NCI-H1417 treated with DMSO at 0.1 percent for 48 hours (cell line): ENCODE data around the gene UNC93A.
"Not testable (repeated sequence)": the region's sequence is repeated elsewhere in the genome, so short reads cannot be mapped to it uniquely, and the experiment has no call there.

ENCODE experiments used
- DNase-seq: peaks from one replicate; lab custom pipeline; 2025; lab: John Stamatoyannopoulos, UW

The UNC93A gene

DNA sequence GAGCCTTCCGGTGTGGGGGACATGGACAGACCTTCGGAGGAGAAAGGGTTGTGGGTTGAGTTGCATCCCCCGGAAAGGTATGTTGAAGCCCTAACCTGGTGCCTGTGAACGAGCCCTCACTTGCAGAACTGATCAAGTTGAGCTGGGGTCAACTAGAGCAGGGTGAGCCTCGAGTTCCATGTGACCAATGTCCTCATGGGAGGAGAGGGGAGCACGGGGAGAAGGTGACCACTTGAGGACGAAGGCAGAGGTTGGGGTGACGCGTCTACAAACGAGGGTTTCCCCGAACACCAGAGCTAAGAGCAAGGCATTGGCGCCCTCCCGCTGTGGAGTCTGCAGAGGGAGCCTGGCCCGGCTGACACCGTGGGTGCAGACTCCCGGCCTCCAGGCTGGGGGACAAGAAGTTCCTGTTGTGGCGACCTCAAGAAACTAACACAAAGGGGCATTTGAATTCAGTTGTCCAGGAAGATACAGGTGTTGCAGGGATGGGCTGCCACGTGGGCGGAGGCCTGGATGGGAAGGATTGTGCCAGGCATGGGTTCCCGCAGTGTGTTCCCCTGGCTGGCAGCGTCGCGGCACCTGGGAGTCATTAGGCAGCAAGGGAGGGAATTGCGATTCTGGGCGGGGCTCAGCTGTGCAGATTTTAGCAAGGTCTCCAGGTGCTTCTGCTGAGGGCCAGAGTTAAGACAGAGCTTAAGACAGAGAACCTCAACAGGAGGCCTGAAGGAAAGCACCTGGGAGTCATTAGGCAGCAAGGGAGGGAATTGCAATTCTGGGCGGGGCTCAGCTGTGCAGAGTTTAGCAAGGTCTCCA is 20.4 kb upstream of the UNC93A start:
- DNase-seq, result no peak

DNA sequence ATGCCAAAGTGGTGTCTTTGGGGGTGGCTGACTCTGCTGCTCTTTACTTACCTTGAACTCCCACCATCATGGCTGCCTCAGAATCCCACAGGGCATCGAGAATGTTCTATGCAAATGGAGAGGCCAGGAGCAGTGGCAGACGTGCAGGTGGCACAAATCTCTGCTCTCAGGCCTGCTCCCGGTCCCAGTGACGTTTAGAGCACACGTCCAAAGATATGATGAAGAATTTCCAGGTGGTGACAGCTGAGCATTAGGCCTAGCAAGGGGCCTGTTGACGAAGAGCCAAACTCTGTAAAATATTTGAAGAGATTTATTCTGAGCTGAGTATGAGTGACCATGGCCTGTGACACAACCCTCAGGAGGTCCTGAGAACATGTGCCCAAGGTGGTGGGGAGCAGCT is 19.0 kb upstream of the UNC93A start:
- DNase-seq, result no peak

DNA sequence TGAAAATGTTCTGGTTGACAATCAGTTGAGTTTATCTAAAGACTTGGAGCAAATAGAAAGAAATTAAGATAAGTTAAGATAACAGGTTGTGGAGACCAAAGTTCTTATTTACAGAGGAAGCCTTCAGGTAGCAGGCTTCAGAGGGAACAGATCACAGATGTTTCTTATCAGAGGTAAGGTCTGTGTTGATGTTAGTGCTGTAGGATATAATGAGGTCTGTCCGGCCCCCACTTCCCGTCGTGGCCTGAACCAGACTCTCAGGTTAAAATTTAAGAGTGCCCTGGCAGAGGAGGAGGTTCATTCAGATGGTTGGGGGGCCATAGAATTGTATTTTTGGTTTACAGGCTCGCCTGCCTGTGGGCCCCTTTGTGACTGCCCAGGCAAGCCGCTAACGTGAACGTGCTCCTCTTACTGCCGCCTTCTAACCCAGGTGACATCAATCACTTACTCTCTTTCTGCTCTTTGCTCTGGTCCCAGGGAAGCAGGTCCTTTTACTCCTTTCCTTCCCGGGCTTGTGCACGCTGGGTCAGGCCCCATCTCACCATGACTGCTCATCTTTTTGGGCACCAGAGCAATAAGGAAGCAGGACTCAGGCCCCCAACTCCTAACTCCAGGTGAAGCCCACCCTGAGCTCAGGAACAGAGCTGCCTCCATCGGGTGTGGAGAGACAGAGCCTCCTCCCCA is 18.3 kb upstream of the UNC93A start:
- DNase-seq, result no peak

DNA sequence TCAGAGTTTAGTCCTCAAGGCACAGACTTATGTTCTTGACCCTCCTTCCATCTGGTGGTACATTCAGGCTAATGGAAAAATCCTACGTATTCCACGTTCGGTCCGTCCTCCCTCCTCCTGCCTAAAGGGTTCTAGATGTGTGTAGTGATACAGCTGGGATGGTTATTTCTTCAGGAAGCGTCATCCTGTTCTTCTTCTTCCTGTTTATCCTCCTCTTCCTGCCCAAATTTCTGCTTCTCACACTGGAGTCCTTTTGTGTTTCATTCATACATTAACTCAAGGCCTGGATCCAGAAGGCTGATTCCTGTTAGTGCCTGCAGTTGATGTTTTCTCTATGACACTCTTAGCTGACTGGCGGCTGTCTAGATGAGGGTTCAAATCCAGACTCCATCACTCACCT is 16.8 kb upstream of the UNC93A start:
- DNase-seq, result no peak

DNA sequence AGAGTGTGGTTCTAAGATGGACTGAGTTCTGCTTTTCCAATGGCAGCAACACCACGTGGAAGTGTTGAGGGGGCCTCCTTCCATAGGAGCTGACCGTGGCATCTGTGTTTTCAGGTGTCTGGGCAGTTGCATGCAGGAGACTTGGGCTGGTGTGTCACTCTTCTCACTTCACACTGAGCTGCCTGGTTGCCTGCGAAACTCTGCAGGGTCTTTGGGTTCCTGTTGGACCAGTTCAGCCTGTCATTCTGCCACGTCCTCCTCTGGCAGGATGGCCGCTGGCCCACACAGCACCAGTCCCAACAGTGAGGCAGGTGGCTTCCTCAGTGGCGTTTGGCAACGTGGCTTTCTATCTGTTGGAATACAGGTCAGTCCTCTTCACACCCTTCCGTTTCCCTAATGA is 16.1 kb upstream of the UNC93A start:
- DNase-seq, result no peak

DNA sequence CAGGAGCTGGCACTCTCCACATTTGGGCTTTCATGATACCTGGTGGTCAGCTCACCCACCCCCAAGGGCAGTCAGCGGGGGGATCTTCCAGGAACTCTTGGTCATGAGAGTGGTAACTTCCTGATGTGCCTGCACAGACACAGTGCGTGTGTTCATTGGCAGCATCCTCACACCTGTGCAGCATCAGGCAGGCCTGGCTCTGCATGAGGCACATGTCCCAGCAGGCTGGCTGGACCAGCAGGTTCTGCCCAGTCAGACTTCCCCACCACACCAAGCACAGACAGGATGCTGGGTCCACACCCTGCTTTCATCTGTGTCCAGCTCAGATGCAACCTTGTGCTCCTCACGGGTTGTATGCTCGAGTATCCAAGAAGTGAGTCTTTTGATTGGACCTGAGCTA is 15.7 kb upstream of the UNC93A start:
- no peak for DNase-seq

DNA sequence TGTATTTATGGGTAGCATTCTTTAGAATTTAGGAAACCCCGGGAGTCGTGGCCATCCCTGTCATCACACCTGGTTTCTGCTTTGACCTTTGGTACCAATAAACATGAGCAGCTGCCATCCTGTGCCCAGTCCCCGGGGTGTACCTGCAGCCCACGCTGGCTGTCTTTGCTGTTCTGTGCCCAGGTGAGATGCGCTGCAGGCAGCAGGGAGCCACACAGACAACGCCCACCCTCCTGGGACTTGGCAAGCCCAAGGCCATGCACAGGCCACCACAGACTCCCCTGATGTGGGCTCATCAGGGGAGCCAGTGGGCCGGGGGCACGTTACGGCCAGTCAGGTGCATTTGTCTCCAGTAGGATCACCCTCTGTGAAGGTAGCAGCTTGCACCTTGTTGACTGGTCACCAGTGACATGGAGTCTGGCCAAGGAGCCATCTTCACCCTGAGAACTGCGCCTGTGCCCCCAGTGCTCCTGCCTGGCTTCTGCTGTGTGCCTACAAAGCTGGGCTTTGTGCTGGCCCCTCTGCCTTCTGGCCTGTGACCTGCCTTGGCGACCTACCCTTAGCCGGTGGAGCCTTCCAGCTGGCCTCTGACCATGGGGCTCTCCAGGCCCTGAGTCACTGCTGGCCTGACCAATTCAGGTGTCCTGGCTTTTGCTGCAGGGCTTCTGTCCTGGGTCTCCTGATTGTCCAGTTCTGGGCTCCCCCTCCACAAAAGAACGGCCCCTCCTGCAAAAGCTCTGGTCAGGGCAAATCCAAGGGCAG is 14.2 kb upstream of the UNC93A start:
- no peak for DNase-seq

DNA sequence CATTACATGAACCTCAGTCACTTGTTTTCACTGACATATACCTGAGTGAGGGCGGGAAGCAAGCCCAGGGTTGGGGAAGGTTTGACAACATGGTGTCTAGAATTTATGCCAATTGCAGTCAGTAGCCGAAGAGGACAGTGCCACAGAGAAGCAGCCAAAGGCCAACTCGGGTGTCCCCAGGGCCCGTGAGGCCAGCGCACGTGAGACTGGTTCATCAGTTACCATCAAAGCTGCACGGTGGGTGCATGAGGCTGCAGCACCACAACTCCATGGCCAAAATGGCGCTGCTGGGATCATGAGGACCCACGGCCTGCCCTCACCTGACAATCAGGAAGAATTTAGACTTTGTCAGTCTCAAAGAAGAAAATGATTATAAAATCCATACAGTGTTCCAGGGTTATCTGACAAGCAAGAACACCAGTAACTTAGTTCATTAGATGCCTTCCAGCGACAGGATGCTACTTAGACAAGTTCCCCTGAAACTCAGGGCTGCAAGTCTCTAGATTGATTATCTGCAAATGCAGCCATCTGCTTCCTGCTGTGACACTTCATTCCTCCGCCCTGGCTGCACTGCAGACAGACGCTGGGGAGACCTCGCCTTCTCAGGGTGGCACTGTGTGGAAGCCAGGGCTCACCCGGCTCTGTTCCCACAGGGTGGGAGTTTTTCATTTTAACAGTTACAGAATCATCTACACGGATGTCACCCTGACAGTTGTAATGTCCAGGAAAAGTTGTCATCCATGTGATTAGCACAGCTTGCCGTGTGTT is 12.8 kb upstream of the UNC93A start:
- DNase-seq, result not testable (repeated sequence)

DNA sequence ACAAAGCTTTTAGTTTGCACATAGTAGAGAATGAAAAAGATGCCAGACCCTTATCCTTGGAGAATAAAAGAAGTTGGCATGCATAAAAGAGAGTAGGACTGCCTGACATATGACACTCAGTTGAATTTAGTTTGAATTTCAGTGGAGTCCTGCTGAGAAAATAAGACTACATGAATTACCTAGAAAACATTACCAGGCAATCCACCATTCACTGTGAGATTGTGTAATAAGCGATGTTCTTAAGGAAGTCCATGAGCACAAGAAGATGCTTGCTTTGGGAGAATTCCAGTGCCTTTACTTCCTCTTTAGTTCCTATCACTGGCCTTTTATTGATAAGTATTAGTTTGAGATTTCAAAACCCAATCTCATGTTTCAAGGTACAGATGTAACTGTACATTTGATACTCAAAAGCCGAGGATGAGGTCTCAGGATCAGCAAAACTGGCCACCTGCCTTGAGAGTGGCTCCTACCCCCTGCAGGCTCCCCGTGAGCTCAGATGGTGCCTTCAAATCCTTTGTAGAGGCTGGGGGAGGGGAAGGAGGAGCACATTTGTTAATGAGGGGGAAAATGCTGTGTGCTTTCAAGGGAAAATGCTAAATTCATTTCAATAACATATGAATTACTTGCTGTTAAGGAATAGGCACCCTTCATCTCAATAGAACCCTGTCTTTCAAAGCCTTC is 11.2 kb upstream of the UNC93A start:
- no peak for DNase-seq

DNA sequence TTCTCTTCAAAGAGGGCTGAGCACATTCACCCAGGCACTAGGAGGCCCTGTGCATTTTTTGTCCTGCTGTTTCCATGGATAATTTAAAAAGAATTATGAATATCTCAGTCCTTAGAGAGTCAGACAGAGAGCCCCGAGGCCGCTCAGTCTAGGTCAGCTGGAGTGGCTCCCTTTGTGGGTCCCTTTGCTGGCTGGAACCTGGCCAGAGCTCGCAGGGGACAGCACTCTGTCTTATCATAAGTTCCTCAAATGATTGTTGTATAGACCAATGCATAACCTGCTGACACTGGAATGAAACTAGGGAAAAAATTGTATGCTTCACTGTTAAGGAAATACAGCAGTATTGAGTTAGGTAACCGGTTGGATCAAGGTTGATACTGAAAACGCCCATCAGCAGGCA is 10.6 kb upstream of the UNC93A start:
- DNase-seq, result not testable (repeated sequence)

DNA sequence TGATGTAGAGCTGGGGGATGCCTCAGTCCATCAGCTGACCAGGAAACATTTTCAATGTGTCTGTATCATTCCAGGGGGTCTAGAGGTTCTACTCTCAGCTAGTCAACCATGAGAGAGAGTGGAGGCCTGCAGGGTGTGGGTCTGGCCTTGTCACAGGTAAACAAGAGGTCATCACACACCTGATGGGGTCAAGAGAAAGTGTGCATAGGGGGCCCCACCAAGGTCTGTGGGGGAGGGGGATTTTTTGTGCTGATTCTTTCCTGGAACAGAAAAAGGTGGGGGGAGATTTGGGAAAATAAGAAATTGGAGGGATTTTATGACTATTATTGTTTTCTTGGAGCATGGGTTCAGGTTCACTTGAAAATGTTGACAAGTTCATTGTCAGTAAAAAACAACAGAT is 8.9 kb upstream of the UNC93A start:
- no peak for DNase-seq

DNA sequence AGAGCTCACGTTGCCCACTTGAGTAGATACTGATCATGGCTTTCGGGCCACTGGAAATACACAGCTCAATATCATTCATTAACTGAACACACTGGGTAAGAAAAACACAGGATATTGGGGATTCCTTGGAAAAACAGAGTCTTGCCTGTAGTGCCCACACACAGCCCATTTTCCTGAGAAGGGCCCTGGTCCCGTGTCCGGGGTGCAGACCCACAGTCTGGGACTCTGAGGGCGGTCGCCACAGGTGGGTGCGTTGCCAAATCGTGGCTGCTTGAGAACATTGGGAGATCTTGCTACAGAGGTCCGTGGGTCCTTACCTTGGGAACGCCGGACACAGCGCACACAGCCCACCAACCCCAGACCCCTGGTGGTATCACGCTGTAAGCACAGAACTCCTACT is 6.5 kb upstream of the UNC93A start:
- DNase-seq, result not testable (repeated sequence)

DNA sequence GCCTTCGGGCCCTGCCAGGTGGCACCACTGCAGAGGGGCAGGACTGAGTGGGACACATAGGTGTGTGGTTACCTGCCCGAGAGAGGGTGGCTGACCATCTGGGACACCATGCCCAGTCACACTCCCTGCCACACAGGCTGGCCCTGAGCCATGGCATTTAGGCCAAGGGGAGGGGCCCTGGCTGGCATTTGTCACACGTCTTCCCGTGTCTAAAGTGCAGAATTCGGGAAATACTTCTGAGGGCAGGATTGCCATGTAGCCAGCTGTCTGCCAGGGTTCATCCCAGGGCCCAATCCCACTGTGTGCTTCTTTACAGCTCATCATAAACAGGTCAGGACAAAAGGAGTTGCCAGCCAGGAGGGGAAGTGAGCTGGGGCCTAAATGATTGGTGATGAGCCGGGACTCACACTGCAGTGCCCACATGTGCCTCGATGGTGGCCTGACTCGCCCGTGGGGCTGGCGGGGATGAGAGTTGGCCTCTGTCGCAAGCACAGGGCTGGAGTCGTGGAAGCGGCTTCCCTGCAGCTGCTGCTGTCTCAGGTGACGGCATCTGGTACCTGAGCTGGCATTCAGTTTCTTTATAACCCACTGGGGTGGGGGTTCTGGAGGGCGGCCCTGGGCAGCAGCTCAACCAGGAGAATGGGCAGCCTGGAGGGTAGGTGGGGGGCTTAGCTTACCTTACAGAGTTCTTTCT is 5.9 kb upstream of the UNC93A start:
- DNase-seq, result no peak

DNA sequence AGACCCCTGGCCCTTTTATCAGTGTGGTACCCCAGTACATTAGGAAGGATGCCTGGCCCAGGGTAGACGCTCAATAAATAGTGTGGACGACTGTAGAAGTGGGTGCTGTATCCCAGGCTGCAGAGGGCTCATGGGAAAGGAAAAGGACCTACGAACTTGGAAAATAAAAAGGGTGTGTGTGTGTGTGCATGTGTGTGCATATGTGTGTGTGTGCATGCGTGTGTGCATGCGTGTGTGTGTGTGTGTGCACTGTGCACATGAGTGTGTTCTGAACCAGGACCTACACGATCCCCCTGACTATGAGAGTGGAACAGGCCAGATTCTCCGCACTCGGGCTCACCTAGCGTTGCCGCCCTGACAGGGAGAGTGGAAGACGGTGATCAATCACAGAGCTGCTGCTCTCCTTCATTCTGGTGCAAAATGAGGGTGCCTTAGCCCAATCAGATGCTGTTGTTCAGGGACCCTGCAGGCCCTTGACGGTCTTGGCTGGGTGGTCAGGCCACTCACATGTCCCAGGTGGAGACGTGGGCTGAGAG is 3.5 kb upstream of the UNC93A start:
- no peak for DNase-seq

DNA sequence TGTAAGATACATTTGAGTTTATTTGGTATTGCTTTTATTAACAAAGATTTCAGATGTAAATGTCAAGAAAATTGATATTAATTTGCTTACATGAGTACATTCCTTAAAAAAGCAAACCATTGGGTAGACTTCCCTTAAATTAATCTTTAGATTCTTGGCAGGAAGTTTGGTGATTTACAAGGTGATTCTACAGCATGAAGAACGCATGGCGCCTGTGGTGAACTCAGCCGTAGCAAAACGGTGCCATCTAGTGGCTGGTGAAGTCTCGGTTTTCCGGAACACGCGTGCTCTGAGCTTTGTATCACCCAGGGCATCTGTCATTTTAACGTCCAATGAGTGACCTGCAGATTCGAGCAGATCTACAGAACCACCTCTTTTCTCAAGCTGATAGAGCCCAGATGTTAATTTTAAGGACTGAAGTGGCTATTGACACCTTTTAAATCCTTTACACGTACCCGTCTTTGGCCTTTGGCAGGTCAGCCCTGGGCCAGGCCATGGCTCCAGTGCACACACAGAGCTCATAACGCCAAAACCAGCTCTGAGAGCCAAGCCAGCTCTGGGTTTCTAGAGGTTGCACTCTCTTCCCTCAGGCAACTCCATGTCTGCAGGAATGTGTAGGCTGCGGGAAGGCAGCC is 2.4 kb upstream of the UNC93A start:
- DNase-seq, result not testable (repeated sequence)

DNA sequence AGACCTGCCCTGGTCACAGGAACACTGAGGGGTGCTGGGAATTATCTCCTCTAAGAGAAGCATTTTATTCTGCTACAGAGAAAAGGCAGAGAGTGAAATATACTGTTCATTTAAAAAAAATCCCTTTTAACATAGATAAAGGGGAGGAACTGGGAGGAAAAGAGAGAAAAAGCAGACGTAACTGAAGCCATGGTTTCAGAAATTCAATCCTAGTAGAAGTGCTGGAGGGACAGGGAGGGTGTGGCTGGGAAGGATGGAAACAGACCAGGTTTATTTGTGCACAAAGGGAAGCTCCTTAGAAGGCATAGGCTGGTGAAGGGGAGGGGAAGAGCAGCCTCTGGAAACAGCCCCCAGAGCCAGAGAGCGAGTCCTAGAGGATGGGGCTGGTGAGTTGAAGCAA is 1.8 kb upstream of the UNC93A start:
- DNase-seq, result not testable (repeated sequence)

DNA sequence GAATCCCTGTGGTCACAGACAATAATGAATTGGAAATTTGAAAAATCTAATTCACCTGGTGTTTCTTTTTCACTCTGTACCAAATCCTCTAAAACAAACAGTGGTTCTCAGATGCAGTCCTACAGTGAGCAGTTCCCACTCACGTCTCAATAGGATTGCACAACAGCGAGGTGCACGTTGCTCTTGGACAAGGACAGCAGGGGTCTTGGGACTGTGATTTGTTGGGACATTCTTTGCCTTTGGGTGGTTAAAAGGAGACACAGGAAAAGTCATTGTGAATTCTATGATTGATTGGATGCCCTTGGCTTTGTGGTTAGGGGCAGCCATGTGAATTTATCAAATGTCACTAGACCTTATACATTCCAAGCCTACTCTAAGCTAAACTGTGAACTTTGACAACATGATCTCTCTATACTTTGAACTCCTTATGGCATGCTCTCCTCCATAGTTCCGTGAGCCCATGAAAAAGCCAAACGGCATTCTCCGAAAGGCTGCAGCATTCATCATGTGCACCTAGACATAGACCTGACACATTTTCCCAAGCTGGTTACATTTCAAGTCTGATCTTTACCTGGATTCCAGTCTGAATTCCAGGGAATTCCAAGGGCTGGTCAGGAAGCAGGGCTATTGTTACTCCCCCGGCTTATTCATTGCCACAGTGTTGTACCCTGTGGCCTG is 647 bp downstream of the UNC93A start:
- no peak for DNase-seq

DNA sequence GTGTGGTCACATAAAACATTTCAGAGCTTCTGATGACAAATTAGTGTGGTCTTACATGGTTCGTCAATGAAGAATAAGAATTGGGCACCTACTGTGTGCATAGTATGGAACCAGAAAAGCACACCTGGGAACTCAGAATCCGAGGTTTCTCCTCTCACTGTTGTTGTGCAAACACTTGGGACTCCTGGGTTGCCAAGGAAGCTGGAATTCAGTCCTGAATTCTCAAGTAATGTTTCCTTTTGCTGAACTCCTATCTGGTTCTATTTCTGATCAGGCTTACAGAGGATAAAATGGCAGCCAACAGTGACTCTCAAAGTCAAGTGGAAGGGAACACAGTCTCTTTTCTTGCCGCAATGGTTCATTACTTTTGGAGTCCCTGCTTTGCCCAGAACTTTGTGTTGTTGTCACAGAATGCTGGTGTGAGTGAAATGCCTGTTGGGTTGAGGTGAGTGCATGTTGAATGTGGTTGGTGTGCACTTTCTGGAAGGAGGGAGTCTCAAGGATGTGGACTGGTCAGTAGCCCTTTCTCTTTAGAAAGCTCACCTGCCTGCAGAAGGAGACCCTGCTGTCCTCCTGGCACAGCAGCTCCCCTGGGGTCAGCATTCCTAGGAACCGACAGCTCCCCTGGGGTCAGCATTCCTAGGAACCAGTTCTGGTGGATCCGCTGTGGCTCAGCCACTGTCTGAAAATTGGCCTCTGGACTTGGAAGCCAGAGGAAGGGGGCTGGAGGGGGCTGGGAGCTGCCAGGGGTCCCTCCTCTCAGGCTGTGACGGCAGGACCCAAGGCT is 1.4 kb downstream of the UNC93A start:
- DNase-seq, result no peak

DNA sequence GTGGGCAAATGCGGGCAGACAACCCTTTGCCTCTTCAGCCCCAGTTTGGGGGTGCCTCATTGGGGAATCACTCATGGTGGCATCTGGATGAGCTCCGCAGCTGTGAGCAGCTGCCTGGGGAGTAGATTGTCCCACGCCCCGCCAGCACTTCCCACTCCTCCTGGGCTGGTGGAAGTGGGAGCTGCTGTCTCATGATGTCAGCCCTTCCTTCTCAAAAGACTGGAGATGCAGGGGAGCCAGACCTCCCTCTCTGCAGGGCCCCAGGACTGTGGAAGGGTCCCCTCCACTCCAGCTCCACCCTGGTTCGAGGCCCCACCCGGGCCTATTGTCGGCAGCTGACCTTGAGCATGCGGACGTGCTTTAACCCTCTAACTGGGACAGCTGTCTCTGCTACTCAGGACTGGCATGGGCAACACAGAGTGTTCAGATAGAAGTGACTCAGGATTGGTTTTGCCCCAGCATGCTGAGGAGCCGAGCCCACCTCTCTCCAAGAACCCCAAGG is 2.0 kb downstream of the UNC93A start:
- no peak for DNase-seq
